Liver (tissue), 9 donors: ENCODE results near the gene SLC45A2. TPM values are rescaled to one million over a fixed set of nuclear protein-coding genes. Genes with fewer than 3 reads are reported as not detected.

Experiments used
- DNase-seq: peaks from one replicate; pipeline ENCODE4 v3.0.0-alpha.2; 2017; ENCODE audit warnings: low spot score
- H3K27ac ChIP-seq, 2 donors: one replicate each; pipeline ENCODE4 v1.7.0; 2013; ENCODE audit warnings: inconsistent platforms in 2 of 2, low read length in 2 of 2, control low read depth in 1 of 2, low read depth in 1 of 2, mild to moderate bottlenecking in 1 of 2
- H3K27me3 ChIP-seq, 4 donors: one replicate each; pipeline versions ENCODE4 v1.6.1 to v1.7.0; 2013; ENCODE audit warnings: low read length in 3 of 4, inconsistent platforms in 1 of 4, mild to moderate bottlenecking in 1 of 4, moderate library complexity in 1 of 4; ENCODE audit not compliant: control insufficient read depth in 4 of 4, insufficient read depth in 4 of 4
- H3K36me3 ChIP-seq, 4 donors: one replicate each; pipeline versions ENCODE4 v1.6.1 to v1.7.0; 2013; ENCODE audit warnings: low read length in 3 of 4, mild to moderate bottlenecking in 3 of 4, low read depth in 1 of 4, moderate library complexity in 1 of 4; ENCODE audit not compliant: control insufficient read depth in 4 of 4, insufficient read depth in 3 of 4
- H3K4me1 ChIP-seq, 4 donors: one replicate each; pipeline versions ENCODE4 v1.6.1 to v1.7.0; 2013; ENCODE audit warnings: low read length in 3 of 4, mild to moderate bottlenecking in 3 of 4, moderate library complexity in 1 of 4; ENCODE audit not compliant: control insufficient read depth in 4 of 4, insufficient read depth in 4 of 4
- H3K4me3 ChIP-seq, 3 donors: one replicate each; pipeline versions ENCODE4 v1.6.1 to v1.7.0; 2013; ENCODE audit warnings: low read length in 3 of 3, control low read depth in 1 of 3, low read depth in 1 of 3, mild to moderate bottlenecking in 1 of 3
- H3K9ac ChIP-seq, 2 donors: one replicate each; pipeline ENCODE4 v1.7.0; 2013; ENCODE audit warnings: low read length in 2 of 2, mild to moderate bottlenecking in 2 of 2, moderate library complexity in 2 of 2, control low read depth in 1 of 2, low read depth in 1 of 2
- H3K9me3 ChIP-seq, 4 donors: one replicate each; pipeline versions ENCODE4 v1.6.1 to v1.7.0; 2013; ENCODE audit warnings: low read length in 3 of 4; ENCODE audit not compliant: control insufficient read depth in 4 of 4
- CTCF ChIP-seq: fragments of 150-350 bp; IDR thresholded peaks from 2 replicates; pipeline ENCODE4 v1.5.1; 2017; ENCODE audit warnings: improper control_type of control experiment, low read depth, low read length; ENCODE audit not compliant: missing input control
- GABPA ChIP-seq, 2 donors: IDR thresholded peaks in 1 of 2; conservative IDR thresholded peaks in 1 of 2; 2 replicates each; pipeline ENCODE4 v1.6.1; 2016; ENCODE audit warnings: antibody characterized with exemption in 2 of 2, mild to moderate bottlenecking in 1 of 2, moderate library complexity in 1 of 2
- RAD21 ChIP-seq, 2 donors: IDR thresholded peaks; 2 replicates each; pipeline ENCODE4 v1.6.1; 2016; ENCODE audit warnings: antibody characterized with exemption in 2 of 2, mild to moderate bottlenecking in 2 of 2
- TAF1 ChIP-seq: conservative IDR thresholded peaks from 2 replicates; pipeline ENCODE4 v1.6.1; 2016; ENCODE audit warnings: antibody characterized with exemption, mild to moderate bottlenecking
- WGBS: extraction: QIAGEN DNeasy Blood & Tissue Kit; methylation state at CpG from one replicate; pipeline ENCODE4 v1.1.7; 2013; 5-methylcytosine and 5-hydroxymethylcytosine counted together
- polyA plus RNA-seq, 2 donors: library from polyadenylated mRNA; stranded (reverse) in 1 of 2; unstranded in 1 of 2; fragments of 200-250 nt in 1 of 2; fragments of >200 nt in 1 of 2; fragmentation: Nextera tagmentation in 1 of 2; extraction: Ambion mirVana in 1 of 2; gene quantifications; one replicate each; pipeline versions ENCODE4 v1.2.1 to v1.2.3, GENCODE V29; 2013 to 2015
- total RNA-seq, 2 donors: library from RNA; depleted of rRNA; stranded (reverse); fragments of >200 nt; gene quantifications; one replicate each; pipeline ENCODE4 v1.2.3, GENCODE V29; 2014
- TF ChIP-seq, protein P1 (sequence below): IDR thresholded peaks from 2 replicates; pipeline ENCODE4 v1.6.1; 2016; ENCODE audit warnings: antibody characterized with exemption
- TF ChIP-seq, protein P2 (sequence below): IDR thresholded peaks from 2 replicates; pipeline ENCODE4 v1.6.1; 2016; ENCODE audit warnings: antibody characterized with exemption, mild to moderate bottlenecking
- TF ChIP-seq, protein P3 (sequence below): IDR thresholded peaks from 2 replicates; pipeline ENCODE4 v1.6.1; 2016; ENCODE audit warnings: antibody characterized with exemption
- donor health status: healthy.
- donor health status: healthy.
- donor health status: healthy.
- donor health status: healthy.
- donor health status: healthy.

SLC45A2 gene
- total and polyA plus RNA-seq, 4 donors: 0.01 to 1.3 TPM; not detected in 2

DNA sequence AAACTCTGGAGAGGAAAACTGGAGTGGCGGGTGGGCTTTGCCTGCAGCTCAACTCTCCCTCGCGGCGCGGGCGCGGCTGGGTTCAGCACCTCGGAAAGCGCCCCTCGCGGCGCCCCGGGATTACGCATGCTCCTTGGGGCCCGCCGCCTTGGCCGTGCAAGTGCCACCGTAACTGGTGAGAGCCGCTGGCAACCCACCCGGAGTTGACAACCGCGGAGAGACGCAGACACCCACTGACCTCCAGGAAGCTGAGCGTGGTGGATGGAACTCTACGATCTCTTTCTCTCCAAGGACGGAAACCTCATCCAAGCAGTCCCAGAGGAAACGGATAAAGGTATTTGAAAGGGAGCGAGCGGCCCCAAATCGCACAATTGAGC is 48.5 kb downstream of the SLC45A2 start:
- Histone ChIP-seq H3K9ac (no peak overlapping the region), H3K27me3 (peaks cover 3 to 13% (median 7%) of the 10 kb centered on the region in 4 donors), H3K9me3 (no peaks in the 10 kb centered on the region), H3K36me3 (no peaks in the 10 kb centered on the region), H3K27ac (no peak overlapping the region), H3K4me1 (peaks cover 5 to 17% (median 11%) of the 10 kb centered on the region in 4 donors), H3K4me3 (peak overlapping the region in 2 of 3 donors; percentile 39 to 57)
- TF ChIP-seq CTCF: peak; percentile 17
- no peak for TF ChIP-seq GABPA (IDR thresholded peaks at IDR 0.05 in 1 of 2, conservative IDR thresholded peaks at IDR 0.05 in 1 of 2)
- TF ChIP-seq, protein P1, sequence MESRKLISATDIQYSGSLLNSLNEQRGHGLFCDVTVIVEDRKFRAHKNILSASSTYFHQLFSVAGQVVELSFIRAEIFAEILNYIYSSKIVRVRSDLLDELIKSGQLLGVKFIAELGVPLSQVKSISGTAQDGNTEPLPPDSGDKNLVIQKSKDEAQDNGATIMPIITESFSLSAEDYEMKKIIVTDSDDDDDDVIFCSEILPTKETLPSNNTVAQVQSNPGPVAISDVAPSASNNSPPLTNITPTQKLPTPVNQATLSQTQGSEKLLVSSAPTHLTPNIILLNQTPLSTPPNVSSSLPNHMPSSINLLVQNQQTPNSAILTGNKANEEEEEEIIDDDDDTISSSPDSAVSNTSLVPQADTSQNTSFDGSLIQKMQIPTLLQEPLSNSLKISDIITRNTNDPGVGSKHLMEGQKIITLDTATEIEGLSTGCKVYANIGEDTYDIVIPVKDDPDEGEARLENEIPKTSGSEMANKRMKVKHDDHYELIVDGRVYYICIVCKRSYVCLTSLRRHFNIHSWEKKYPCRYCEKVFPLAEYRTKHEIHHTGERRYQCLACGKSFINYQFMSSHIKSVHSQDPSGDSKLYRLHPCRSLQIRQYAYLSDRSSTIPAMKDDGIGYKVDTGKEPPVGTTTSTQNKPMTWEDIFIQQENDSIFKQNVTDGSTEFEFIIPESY: no peak
- TF ChIP-seq, protein P2, sequence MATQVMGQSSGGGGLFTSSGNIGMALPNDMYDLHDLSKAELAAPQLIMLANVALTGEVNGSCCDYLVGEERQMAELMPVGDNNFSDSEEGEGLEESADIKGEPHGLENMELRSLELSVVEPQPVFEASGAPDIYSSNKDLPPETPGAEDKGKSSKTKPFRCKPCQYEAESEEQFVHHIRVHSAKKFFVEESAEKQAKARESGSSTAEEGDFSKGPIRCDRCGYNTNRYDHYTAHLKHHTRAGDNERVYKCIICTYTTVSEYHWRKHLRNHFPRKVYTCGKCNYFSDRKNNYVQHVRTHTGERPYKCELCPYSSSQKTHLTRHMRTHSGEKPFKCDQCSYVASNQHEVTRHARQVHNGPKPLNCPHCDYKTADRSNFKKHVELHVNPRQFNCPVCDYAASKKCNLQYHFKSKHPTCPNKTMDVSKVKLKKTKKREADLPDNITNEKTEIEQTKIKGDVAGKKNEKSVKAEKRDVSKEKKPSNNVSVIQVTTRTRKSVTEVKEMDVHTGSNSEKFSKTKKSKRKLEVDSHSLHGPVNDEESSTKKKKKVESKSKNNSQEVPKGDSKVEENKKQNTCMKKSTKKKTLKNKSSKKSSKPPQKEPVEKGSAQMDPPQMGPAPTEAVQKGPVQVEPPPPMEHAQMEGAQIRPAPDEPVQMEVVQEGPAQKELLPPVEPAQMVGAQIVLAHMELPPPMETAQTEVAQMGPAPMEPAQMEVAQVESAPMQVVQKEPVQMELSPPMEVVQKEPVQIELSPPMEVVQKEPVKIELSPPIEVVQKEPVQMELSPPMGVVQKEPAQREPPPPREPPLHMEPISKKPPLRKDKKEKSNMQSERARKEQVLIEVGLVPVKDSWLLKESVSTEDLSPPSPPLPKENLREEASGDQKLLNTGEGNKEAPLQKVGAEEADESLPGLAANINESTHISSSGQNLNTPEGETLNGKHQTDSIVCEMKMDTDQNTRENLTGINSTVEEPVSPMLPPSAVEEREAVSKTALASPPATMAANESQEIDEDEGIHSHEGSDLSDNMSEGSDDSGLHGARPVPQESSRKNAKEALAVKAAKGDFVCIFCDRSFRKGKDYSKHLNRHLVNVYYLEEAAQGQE: peak; percentile 99
- TF ChIP-seq RAD21 (IDR thresholded peaks at IDR 0.05): peak; percentile 13 to 39
- TF ChIP-seq, protein P3, sequence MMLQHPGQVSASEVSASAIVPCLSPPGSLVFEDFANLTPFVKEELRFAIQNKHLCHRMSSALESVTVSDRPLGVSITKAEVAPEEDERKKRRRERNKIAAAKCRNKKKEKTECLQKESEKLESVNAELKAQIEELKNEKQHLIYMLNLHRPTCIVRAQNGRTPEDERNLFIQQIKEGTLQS: no peak
- 3% methylated on average over 30 of the region's 30 CpGs for WGBS
- DNase-seq: peak; percentile 63

GRCh38 chr5:33934176-33934575 is 50.3 kb downstream of the SLC45A2 start:
- WGBS: 76% methylated on average over 1 of the region's 1 CpG
- peaks cover 5 to 17% (median 11%) of the 10 kb centered on the region in 4 donors for H3K4me1 ChIP-seq
- H3K9me3 ChIP-seq: no peaks in the 10 kb centered on the region
- no peak overlapping the region for H3K4me3 ChIP-seq
- H3K27ac ChIP-seq: no peak overlapping the region
- H3K9ac ChIP-seq: no peak overlapping the region
- no peak for DNase-seq
- TF ChIP-seq, protein P1: no peak
- TF ChIP-seq CTCF: no peak
- TF ChIP-seq TAF1: no peak
- peaks cover 3 to 13% (median 7%) of the 10 kb centered on the region in 4 donors for H3K27me3 ChIP-seq
- H3K36me3 ChIP-seq: no peaks in the 10 kb centered on the region
